Effector CD8-positive, alpha-beta T cell (primary cell): ENCODE results near the gene STAT4.
"Not testable (repeated sequence)": the region's sequence is repeated elsewhere in the genome, so short reads cannot be mapped to it uniquely, and the experiment has no call there.

Experiments
- DNase-seq: peaks from one replicate; lab custom pipeline; 2025; lab: John Stamatoyannopoulos, UW

STAT4 gene

DNA sequence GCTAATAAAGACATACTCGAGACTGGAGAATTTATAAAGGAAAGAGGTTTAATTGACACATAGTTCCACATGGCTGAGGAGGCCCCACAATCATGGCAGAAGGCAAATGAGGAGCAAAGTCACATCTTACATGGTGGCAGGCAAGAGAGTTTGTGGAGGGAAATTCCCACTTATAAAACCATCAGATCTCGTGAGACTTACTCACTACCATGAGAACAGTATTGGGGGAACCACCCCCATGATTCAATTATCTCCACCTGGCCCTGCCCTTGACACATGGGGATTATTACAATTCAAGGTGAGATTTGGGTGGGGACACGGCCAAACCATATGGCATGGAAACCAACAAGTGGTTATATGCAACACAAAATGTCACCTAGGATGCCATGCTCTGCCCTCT is 155.5 kb downstream of the STAT4 start:
- DNase-seq, result not testable (repeated sequence)

DNA sequence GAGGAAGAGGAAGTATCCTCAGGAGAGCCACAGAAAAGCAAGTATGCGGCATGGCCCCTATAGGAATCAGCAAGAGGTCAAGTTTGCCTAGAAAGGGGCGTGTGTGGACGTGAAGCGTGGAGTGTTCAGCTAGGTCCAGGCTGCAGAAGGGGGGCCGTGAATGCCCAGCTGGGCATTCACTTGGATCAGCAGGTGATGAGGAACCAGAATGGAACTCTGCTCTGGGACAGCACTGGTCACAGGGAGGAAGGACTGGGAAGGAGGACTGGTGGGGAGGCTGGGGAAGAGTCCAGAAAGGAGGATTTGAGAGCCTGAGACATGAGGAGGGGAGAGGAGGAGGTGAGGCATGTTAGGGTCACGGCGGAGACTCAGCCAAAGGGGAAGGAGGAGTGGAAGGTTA is 156.6 kb downstream of the STAT4 start:
- DNase-seq, result no peak

DNA sequence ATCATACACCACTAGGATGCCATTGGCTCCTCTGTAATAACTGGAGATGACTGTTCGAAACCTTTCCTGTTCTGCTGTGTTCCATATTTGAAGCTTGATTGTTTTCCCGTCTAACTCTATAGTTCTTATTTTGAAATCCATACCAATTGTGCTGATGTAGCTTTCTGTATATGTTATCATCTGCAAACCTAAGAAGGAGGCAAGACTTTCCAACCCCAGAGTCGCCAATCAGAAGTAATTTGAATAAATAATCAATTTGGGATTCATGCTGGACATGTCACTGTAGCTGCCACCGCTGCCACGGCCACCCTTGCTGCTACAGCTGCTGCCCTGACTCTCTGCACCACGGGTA is 157.5 kb downstream of the STAT4 start:
- no peak for DNase-seq

DNA sequence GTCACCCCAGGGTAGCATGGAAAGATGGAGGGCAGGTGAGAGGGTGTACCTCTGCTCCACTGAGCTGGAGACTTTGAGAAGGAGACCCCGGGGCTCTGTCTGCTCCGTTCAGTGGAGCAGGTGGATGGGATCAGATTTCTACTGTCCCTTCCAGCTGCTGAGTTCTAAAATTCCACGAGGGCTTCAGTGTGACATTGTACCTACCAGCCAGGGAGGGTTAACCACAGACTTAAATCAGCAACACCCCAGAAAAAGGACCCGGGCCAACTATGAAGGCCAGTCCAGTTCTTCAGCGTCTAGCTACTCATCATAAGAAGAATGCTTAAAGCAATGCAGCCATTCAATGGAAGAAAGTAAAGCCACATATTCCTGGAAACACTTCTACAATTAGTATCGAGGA is 160.7 kb downstream of the STAT4 start:
- DNase-seq, result no peak

DNA sequence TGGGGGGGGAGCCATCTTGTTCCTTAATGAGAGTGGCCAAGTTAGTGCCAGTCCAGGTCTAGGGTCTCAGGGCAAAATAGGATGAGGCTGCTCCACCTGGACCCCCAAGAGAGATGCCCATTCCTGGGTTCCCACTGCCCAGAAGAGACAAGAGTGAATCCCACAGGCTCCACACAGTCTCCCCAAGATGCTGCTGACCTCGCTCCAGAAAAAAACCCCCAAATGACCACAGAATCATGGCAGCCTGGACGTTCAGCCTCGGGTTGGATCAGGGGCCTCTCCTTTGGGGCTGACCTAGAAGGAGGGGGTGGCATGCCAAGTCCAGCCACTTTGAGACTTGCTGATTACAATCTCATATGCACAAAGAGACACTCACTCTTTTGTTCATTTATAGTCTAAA is 161.9 kb downstream of the STAT4 start:
- no peak for DNase-seq

DNA sequence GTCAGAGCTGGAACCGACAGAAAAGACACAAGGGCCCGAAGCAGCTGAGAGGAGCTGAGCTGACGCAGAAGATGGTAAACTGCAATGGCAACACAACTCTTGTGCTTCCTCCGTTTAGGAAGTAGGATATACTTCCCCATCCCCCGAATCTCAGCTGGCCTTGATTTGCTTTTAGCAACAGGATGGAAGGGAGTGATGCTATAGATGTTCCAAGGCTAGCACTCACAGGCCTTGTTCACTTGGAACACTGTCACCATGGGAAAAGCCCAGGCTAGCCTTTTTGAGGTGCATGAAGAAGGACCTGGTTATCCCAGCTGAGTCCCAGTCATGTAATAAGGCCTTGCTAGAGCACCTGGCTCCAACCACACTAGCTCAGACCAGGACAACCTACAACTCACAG is 162.9 kb downstream of the STAT4 start:
- DNase-seq, result no peak

DNA sequence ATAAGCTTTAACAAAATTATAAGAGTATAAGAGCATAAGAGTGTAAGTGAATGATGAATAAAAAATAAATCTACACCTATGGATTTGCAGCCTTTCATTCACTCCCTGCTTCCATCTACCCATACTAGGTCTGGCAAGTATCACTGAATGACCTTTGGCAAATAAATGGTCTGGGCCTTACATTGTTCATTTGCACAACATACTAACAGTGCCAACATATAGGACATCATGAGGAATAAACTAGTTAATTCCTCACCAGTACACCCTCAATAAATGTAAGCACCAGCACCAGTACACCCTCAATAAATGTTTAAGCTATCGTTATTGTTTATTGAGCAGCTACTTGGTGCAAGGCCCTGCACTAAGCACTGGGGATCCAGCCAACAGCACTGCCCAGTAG is 163.7 kb downstream of the STAT4 start:
- no peak for DNase-seq

DNA sequence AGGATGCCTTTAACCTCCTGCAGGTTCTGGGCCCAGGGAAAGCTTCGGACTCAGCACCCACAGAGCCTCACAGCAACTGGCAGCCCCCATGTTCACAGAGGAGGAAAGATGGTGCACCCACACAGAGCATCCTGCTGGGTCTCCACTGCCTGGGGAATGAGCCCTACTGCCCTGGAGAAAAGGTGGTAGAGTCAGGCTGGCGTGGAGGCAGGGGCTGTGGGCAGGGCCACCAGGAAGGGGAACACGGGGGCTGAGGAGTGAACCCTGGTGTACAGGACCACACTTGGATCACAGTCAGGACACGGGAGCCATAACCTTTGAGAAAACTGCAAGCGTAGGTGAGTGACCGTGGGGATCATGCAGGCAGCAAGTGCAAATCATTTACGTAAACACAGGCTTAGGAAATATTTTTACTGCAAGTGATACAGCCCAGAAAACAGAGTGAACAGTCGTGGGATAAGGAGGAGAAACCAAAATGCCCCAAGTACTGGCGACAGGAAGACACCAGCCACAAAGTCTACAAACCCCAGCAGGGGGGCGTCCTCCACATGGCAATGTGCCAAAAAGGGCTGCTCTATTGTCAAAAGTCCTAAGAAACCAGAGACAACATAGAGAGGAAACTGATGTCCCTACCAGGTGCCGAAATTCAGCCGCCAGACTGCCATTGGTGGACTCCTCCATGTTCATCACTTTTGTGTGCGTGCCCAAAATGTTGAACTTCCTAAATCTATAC is 164.4 kb downstream of the STAT4 start:
- DNase-seq, result peak; percentile 17

DNA sequence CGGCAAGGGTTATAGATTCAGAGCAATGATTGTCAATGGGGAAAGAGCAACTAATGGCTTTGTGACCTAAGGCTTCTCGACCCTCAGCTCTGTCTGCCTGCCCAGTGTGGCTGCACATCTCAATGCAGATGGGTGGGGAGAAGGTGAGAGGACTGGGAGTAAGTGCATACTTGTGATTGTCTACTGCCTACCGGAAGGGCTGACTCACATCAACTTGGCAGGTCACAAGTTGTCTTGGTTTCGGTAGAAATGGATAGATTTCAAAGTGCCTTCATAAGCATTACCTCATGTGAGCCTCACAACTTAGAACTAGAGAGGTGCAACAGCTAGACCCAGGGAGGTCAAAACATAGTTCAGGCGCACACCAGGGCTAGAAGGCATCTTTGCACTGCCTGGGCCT is 166.2 kb downstream of the STAT4 start:
- no peak for DNase-seq

DNA sequence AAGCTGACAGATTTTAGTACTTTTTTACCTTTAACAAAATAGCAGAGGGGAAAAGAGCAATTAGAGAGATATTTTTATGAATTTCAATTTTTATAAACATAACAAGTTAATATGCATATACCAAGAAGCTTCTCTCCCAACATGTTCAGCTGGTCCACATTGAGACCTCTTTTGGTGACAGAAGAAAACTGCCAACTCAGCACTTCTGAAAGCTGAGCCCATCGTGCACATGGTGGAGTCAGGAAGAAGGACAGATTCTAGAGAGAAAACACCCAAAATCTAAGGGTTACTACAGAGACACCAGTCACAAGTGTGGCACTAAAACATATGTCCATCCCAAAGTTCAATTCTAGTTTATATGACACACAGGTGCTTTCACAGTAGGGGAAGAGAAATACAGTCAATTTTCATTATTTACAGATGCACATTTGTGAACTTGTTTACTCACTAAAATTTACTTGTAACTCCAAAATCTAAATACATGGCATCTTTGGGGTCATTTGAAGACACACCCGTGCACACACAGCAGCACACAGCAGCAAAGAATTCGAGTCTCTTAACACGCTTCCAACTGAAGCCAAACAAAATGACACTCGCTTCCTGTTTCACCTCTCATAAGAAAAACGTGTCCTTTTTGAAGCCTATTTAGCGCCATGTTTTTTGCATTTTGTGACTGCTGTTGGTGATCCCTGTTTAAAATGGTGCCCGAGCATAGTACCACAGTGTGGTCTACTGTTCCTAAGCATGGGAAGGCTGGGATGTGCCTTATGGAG is 168.3 kb downstream of the STAT4 start:
- no peak for DNase-seq

DNA sequence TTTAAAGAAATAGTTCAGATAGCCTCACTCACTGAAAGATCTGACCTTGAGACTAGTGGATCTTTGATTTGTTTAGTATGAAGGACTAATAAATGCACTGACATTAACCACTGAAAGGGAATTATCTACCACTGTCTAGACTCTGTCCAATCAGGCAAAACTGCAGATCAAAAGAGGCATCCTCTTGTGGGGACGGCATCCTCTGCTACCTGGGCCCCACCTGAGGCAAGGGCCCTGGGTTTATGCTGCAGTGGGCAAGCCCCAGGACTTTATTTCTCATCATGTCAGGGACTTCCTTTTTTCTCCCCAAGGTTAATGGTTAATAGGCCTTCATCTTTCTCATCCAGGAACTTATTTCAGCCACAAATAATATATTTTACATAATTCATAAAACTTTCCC is 169.1 kb downstream of the STAT4 start:
- DNase-seq, result no peak

DNA sequence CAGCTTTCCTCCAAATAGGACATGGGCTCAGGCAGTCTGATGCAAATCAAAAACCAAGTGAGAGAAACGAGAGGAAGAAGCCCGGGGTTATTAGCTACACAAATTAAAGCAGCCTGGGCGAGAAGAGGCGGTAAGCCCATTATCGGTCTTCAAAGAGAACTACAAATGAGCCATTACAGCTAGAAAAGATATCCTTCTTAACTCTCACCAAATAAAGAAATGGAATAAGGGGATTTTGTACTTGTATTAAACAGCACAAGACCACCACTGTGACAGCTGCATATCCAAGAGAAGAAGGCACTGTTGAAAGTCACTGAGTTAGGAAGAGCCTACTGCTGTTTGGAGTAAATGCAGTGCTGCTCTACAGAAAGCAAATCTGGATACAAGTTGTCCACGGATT is 169.5 kb downstream of the STAT4 start:
- no peak for DNase-seq

DNA sequence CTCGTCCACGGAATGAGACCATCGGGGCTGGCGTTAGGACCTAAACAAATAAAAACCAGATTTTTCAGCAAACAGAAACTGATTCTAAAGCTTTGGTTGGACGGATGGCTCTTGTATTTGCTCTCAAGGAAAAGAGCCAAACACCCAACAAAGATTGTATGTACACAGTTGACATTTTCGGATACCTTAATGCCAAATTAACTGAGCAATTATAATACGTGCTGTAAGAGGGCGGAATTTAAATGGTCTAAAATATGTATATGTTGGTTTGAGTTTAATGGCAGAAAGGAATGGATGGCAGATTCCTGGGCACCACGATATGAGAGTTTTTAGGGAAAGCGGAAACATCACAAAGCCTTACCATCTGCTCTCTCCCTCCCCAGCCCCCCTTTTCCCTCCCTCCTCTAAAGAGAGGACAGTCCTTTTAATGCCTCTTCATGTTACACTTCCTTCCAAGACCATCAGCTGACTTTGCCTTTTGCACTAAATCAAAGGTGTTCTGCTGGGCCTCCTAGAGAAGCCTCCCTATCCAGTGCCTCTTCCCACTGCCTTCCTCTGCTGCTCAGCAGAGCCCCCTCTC is 170.1 kb downstream of the STAT4 start:
- DNase-seq, result no peak

DNA sequence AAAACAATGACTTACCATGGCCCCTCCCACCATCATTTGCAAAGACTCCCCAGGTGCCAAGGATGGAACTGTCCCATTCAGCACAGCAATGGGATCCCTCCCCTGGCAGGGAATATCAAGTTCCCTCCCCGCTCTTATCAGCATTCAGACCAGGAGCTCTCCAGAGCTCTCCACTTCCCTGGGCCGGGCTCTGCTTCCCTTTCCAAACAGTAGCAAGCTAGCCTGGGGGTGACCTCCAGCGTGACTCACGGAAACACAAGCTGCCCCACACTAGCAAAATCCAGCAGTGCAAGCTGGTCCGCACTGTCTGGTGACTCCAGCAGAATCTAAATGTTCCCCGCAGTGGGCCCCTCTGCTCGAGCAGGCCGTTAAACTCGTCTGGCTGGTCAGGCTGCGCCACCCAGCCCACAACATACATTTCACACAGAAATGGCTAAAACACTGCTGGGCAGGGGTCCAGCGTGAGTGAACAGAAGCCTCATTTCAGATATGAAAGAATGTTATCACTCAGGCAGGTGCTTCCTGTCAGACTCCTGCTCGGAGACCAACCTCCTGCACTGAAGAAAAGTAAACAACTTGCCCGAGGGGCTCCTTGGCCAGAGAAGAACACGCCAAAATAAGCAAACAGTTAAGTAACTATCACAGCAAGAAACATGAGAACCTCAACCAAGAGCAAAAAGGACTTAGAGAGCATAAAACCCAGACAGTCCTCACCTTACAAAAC is 170.7 kb downstream of the STAT4 start:
- no peak for DNase-seq
